A673 (cell line): ENCODE measurements around the gene BANP.

Source experiments
- EZH2 ChIP-seq: fragments of 200-600 bp; sonication (generic); IDR thresholded peaks from 2 replicates; pipeline ENCODE4 v1.6.1; 2017; ENCODE audit warnings: borderline replicate concordance, low read depth, mild to moderate bottlenecking, mixed read lengths, antibody characterized with exemption, low read length; ENCODE audit not compliant: poor library complexity, severe bottlenecking
- TF ChIP-seq, protein P1 (sequence below): fragments of 300-800, 200-600 bp; sonication (generic); conservative IDR thresholded peaks from 2 replicates; pipeline ENCODE4 v1.5.1; 2017; ENCODE audit warnings: low read depth, mild to moderate bottlenecking, antibody characterized with exemption, low read length, moderate library complexity, mixed read lengths

DNA sequence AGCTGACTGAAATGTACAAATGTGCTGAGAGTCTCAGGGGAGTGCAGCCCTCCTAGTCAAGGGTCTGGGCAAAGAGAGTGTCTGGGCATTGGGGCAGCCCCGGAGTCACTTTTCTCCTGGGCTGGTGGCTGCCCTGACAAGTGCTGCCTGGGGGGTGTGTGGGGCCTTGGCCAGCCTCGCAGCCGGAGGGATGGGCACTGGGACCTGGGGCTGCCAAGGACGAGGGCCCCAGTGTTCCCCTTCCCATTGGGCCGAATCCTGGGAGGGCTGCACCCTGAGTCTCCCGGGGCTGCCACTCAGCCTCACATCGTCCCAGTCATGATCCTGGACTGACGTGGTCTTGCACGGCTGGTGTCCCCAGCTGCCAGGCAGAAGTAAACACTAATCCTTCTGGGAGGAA is 132.3 kb downstream of the BANP start:
- TF ChIP-seq, protein P1, sequence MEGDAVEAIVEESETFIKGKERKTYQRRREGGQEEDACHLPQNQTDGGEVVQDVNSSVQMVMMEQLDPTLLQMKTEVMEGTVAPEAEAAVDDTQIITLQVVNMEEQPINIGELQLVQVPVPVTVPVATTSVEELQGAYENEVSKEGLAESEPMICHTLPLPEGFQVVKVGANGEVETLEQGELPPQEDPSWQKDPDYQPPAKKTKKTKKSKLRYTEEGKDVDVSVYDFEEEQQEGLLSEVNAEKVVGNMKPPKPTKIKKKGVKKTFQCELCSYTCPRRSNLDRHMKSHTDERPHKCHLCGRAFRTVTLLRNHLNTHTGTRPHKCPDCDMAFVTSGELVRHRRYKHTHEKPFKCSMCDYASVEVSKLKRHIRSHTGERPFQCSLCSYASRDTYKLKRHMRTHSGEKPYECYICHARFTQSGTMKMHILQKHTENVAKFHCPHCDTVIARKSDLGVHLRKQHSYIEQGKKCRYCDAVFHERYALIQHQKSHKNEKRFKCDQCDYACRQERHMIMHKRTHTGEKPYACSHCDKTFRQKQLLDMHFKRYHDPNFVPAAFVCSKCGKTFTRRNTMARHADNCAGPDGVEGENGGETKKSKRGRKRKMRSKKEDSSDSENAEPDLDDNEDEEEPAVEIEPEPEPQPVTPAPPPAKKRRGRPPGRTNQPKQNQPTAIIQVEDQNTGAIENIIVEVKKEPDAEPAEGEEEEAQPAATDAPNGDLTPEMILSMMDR = no peak
- no peak for TF ChIP-seq EZH2
